HG03139 (cell line): ENCODE data around the gene TACR2.

ENCODE experiments used
- ATAC-seq: cut with Tn5 transposase; IDR thresholded peaks from one replicate; pipeline ENCODE4 v1.9.1; 2021; ENCODE audit not compliant: unreplicated experiment

Gene TACR2

DNA sequence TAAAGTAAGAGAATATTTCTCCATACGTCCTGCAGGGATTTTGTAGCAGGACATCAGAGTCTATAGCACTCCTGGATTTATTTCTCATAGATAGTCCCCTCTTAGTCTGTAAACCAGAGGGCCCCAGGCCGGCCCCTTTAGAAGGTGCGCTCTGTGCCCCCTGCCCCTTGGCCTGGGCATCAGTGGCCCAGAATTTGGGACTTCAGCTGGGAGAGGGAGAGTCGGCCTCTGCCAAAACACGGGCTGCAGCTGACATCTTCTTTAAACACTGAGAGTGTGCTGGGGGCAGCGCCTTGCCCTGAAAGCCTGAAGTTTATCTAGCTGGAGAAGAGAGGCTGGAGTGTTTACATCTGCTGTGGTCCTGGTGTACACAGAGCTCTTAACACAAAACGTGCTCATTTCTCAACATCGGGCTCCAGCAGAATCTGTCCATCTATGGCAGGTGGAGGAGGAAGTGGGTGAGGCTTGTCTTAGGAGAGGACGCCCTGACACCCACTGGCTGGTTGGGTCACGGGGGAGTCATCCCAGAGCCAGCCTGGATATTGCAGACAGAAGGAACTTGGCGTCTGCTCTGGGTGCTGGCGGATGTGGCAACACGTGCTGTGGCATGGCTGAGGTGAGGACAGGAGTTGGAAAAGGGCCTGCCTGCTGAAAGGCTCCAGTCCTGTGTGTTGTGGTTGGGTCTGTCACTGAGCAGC is 5.0 kb upstream of the TACR2 start:
- ATAC-seq = no peak

DNA sequence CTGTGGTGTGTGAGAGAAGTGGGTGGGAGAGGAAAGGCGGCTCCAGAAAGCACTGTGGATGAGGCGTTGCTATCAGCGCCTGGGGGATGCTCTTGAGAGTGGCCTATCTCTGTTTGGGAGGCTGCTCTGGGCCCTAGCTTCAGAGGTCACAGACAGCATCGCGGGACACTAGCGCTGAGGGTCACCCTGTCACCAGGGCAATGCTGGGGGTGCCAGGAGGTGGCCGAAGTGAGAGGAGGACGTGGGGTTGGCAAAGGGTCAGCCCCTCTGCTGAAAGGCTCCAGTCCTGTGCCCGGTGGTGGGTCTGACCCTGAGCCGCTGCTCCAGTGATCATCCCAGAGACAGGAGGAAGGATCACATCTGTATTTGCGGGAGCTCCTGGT is 3.0 kb upstream of the TACR2 start:
- ATAC-seq = no peak

DNA sequence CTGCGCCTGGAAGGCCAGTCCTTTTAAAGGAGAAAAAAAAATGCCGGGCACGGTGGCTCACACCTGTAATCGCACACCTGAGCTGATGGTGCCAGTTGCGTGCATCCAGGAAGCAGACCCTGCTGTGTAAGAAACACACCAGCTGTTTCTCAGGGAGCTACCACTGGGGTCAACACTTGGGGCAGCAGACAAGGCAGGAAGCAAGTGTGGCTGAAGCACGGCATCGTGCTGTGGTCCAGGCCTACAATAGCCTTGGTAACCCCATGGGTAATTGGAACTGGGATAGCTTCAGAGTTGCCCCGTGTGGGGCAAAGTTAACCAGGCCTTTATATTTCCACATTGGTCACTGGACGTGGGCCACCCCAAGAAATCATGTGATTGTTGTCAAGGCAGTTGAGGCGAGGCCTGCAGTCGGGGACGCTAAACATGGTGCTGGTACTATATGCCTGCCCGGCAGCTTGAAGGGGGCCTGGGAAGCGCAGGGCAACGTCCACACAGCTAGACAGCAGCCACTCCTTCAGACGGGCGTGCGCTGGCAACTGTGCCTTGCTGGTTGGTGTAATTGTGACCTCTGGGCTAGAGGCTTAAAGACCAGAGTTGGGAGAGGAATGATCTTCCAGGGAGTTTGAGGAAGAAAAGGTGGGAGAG is 2.5 kb upstream of the TACR2 start:
- no peak for ATAC-seq

DNA sequence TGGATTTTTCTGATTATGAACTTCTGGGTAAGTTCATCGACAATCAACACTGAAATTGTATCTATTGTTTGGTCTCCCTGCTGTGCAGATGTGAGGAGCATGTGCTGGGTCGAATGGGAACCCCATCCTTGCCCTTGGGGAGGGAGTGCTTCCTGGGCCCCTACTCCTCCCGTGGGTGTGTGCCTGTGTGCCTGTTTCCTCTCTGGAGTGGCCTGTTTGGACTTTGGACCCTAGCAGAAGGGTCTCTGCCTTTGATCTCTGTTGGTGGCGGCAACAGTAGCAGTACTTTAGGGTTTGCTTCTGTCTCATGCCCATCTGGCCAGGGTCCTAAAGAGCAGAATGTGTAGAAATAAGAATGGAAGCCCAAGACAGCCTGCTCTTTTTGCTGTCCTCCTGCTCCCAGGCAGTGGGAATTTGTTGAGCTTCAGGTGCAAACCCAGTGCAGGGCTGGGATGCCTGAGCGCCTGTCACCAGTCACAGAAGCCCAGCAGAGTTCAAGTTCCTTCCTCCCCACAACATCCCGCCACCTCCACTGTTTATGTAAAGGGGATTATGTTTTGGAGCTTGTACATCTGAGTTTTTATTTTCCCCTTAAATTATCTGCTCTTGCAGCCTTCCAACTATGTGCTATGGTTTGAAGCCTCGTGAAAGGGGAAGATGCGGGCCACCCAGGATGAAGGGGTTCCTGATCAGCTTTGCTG is 1.5 kb upstream of the TACR2 start:
- ATAC-seq = no peak

DNA sequence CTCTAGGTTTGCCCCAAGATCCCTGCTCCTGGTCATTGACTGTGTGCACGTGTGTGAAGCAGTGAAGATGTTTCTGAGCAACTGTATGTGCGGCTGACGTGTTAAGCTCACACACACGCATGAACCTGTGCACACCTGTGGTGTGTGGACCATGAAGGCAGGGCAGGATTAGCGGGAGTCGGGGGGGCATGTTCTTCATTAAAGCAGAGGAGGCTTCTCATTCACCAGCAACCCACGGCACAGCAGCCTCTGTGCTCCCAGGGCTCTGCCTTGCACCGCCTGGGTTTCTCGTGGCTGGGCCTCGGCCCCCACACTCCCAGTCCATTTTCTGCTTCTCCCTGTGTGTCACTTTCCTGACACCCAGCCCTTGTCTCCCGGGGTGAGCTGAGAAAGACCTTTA is 824 bp upstream of the TACR2 start:
- no peak for ATAC-seq

DNA sequence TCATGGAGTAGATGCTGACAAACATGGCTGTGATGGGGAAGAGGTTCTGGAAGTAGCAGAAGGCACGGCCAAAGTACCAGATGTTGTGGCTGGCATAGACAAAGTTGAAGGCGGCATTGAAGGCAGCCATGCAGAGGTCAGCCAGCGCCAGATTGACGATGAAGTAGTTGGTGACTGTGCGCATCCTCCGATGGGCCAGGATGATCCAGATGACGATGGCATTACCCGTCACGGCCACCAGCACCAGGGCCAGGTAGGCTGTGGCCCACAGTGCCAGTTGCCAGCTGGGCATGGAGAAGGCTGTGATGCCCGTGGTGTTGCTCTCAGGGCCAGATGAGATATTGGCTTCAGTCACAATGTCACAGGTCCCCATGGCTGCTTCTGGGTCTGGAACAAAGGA is 767 bp downstream of the TACR2 start:
- no peak for ATAC-seq

DNA sequence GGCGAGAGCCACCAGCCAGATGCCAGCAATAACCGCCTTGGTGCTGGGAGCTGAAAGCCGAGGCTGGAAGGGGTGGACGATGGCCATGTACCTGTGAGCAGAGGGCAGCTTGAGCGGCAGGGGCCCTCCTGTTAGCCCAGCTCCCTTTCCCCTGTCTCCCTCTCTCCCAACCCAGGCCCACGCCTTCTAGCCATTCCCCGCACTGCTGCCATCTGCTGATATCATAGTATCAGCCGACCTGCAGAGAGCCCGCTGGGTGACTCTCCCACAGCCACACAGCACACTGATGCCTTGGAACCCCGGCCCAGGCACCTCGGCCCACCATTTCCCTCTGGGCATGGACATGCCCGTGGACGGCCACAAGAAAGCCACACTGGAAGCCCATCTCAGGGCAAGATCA is 1.7 kb downstream of the TACR2 start:
- ATAC-seq = no peak

DNA sequence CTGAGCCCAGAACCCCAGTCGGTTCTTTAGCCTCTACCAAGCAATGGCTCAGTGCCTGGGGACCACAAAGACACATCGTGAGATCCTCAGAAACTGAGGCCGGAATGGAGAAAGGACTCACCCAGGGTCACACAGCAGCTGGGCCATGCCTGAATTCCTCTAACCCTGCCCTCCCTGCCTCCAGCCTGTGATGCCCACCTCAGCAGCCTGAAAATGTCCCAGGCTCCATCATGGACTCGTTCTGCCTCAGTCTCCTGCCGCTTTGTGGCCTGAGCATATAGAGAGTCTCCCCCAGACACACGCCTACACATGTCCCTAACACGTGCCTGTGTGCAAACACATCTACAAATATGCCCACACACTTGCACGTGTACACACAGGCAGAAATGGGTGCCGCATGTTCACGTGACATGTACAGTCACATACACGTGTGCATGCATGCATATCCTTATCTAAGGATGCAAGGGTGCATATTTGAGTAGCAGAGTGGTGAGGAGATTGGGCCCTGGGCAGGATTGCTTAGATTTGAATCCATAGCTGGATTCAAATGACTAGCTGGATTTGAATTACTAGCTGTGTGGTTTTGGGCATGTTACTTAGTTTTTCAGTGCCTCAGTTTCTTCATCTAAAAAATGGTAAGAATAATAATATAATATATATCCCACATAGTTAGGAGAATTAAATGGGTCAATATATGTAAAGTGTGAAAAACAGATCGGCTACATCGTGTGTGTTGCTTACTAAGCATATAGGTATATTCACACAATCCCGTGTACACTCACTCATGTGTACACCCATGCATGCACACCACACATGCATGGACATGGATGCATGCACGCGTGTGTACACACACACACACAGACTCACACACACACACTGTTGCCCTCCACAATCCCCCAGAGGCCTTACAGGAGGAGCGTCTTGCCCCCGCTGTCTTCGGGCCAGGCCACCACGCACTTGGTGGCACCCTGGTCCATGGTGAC is 2.4 kb downstream of the TACR2 start:
- ATAC-seq = no peak

DNA sequence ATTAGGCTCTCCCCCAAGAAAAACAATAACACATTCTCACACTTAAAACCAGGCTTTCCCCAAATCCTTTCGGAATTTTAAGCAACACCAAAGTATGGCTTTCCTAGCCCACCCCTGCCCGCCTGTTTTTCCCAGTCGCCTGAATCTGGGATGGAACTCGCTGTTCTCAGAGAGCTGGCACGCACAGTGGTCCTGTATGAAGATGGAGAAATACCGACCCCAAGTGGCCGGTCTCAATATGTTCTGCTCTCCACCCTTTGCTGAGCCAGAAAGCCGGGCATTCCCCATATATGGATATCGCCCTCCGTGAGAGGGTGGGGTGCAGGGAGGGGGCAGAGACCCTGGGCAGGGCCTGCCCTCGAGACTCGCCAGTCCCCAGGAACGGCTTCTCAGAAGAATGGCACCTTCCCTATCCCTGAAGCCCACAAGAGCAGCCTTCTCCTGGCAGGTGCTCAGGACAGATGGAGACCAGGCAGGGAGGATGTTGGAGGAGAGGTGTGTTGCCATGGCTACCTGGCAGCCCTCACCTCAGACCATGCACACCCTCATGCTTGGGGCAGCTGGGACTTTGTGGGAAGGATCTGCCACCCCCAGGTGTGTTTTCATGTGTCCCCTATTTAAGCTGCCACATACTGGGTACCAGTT is 3.4 kb downstream of the TACR2 start:
- ATAC-seq = no peak

DNA sequence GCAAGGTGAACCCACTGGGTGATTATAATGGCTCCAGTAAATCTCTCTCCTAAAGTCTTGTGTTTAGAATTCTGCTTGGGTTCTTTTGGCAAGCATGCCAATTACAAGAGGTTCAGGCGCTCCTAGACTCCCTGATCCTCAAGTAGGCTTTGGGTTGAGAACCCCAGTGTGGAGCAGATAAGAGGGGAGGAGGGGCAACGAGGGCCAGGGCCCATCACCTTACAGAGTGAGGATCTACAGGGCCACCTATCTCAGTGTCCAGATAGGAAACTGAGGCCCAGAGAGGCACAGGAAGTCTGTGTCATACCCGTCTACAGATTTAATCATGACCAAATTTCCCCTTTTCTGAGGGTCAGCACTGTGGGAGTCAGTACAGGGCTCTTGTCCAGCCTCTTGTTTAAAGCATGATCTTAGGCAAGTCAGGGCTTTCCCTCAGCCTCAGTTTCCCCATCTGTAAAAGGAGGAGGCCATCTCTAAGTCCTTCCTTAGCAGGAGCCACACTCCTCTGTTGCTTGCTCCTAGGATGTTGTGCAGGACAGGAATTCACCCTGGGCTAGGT is 4.4 kb downstream of the TACR2 start:
- ATAC-seq = no peak

DNA sequence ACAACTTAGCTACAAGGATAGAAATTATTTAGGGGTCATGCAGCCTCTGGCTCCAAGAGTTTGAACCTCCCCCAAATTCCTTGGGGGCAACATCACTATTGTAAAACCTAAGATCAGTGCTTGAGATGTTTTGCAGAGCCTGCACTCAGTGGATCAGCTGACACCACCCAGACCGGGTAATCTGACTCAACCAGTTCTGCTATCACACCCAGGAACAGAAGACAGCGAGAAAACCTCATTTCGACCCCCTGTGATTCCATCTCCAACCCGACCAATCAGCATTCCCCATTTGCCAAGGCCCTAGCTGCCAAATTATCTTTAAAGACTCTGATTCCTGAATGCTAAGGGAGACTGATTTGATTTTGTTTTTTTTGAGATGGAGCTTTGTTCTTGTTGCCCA is 5.2 kb downstream of the TACR2 start:
- no peak for ATAC-seq

DNA sequence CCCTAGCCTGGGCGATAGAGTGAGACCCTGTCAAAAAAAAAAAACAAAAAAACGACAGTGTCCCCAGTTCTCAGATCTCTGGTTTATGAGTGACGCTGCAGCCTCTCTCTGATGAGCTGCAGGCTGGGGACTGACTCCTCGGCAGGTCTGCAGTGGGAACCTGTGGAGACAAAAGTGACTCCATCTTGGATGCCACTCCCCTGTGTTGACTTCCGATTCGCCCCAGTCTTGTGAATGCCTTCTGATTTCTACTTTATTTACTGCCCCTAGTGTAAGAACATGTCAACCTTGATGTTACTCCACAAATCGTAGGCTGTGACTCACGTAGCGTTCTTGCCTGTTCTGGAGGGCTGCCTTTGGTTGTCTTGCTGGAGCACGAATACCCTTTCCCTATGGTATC is 6.2 kb downstream of the TACR2 start:
- no peak for ATAC-seq

DNA sequence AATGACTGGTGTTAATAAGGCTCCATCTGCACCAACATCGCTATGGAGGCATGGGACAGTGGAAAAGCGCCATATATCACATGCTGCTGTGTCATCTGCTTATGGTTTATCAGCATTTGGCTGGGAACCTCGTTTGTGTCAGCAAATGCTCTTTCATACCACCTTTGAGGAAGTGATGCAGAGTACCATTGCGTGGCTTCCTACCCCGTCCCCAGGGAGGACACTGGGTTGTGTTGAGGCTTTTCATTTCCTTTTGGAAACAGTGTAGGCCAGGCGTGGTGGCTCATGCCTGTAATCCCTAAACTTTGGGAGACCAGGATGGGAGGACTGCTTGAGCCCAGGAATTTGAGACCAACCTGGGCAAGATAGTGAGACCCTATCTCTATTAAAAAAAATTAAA is 6.8 kb downstream of the TACR2 start:
- no peak for ATAC-seq

DNA sequence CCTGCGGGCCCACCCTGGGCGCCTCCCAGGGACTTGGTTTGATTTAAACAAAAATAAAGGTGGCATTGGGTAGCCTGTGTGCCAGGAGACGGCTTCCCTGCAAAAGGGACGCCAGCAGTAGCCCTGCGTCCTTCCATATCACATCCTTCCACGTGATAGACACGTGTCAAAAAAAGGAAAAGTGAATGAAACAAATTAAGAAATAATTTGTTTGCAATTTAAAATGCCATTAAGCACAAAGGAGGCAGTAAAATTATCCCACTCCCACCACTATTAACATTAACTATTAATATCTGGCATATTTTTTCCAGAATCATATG is 7.6 kb downstream of the TACR2 start:
- no peak for ATAC-seq

DNA sequence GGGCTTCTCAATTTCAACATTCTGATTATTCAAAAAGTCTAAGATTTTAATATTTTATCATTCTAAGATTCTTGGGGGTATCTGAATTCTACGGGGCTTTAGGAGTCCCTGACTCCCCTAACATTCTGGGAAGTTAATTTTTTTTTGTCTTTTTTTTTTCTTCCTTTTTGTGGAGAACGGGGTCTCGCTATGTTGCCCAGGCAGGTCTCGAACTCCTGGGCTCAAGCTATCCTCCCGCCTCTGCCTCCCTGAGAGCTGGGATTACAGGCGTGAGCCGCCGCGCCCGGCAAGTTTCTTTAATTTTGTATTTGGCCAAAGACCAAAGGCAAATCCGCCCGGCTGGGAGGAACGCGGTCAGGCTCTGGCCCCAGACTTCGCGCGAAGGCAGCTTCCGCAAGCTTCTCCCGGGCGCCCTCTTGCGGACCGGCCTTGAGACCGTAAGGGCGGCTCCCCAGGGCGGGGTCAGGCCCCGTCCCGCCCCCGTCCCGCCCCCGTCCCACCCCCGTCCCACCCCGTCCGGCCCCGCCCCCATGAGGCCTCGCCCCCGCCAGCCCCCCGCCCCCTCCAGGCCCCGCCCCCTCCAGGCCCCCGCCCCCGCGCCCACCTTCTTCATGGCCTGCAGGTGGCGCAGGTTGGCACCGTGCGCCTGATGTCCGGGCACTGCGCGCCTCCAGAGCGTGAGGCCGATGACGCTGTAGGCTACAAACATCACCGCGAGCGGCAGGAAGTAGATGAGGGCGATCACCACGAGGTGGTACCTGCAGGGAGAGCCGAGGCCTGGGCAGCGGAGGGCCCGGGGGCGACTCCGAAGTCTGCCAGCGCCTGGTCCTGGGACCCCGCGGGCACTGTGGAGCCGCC is 8.2 kb downstream of the TACR2 start:
- peak; percentile 79 for ATAC-seq

DNA sequence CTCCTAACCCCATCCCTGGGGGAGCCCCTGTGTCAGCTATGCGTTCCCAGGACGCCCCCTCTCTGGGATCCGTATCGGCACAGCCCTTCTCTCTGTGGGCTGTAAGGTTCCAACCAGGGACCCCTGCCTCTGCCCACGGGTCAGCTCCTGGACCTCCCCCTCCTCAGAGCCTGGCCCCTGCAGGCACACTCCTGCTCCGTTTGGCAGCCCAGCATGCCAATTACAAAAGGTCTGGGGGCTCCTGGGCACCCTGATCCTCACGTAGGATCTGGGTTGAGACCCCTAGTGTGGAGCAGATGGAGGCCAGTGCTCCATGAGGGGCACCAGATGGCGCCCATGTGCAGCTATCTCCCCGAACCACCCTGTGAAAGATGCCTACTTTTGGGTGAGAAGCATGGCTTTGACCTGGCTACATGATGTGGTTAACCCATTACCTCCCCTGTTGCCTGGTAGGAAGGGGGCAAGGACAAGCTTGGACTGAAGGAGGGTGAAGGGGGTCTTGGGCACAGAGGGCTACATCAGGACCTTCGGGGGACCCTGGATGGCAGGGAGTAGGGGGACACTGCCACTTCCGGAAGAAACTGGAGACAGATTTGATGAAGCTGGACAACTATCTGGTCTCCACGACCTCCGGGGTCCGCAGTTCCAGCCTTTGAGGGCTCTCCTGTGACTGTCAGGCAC is 9.0 kb downstream of the TACR2 start:
- ATAC-seq = no peak

DNA sequence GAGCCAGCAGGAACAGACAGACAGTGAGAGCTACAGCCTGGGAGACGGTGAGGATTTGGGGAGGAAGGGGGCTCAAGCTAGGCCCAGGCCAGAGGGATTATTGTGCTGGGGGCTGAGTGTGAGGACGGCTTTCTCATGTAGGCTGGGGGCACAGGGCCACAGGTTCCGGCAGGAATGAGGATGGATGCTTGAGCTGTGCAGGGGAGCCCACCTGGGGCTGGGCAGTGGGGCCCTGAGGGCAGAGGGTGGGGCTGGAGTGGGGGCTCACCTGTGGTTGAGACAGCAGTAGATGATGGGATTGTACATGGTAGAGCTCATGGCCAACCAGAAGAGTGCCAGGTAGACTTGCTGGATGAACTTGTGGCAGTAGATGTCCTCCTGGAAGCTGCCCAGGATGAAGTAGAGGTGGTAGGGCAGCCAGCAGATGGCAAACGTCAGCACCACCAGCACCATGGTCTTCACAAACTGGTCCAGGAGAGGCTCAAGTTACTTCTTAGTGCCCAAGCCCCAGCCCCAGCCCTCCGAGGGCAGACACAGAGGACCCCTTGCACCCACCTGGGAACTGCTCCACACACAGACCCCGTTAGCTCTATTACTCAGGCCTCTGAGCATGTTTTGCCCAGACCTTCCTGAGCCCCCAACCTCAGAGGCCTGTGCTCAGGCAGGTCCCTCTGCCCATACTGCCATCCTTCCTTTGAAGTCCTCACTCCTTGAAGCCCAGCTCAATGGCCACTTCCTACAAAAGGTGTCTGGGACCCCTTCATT is 9.7 kb downstream of the TACR2 start:
- ATAC-seq = no peak

DNA sequence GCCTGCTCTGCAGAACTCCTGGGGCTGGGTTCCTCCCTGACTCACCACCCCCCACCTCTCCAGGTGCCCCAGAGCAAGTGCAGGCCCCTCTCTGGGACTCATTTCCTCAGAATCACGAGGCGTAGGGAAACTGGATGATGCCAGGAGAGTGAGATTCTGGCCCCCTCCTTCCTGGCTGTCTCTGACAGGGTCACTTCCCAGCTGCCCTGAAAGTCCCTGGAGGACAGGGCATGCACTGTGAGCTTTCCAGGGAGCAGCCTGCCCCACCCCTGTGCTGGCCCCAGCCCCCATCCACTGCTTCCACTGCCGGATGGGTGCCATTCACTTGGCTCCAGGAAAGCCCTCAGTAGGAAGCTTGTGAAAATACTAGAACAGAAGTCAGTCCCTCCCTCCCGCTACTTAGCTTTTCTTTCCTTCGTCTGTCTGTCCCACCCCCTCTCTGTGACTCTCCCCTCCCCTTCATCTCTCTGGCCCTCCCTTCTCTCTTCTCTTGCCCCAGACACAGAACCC is 10.4 kb downstream of the TACR2 start:
- ATAC-seq = no peak
